Neutrophil (primary cell): ENCODE results near the gene BYSL.

Source experiments
- H3K27ac ChIP-seq: fragments of 200-600 bp; sonication (generic); 2 replicates; pipeline ENCODE4 v1.5.1; 2016; ENCODE audit warnings: mild to moderate bottlenecking, moderate library complexity
- H3K27me3 ChIP-seq: fragments of 200-600 bp; sonication (generic); 2 replicates; pipeline ENCODE4 v1.6.0; 2016; ENCODE audit warnings: mild to moderate bottlenecking
- H3K36me3 ChIP-seq: fragments of 200-600 bp; sonication (generic); 2 replicates; pipeline ENCODE4 v1.5.1; 2017
- H3K4me1 ChIP-seq, 2 experiments: fragments of 200-600 bp in 1 of 2; sonication (generic) in 1 of 2; 1 replicate in 1 of 2; 2 replicates in 1 of 2; pipeline versions ENCODE4 v1.5.1 to v1.6.1; 2013 to 2016; ENCODE audit warnings: low read depth in 1 of 2, low read length in 1 of 2, mild to moderate bottlenecking in 1 of 2, moderate library complexity in 1 of 2; ENCODE audit not compliant: control insufficient read depth in 1 of 2, insufficient read depth in 1 of 2
- H3K4me3 ChIP-seq, 2 experiments: fragments of 200-600 bp in 1 of 2; sonication (generic) in 1 of 2; 1 replicate in 1 of 2; 2 replicates in 1 of 2; pipeline ENCODE4 v1.5.1; 2013 to 2016; ENCODE audit warnings: low read depth in 1 of 2, low read length in 1 of 2, mild to moderate bottlenecking in 1 of 2, moderate library complexity in 1 of 2
- H3K9me3 ChIP-seq: fragments of 200-600 bp; sonication (generic); 2 replicates; pipeline ENCODE4 v1.5.1; 2016
- TF ChIP-seq, protein P1 (sequence below): fragments of 200-600 bp; sonication (generic); IDR thresholded peaks from 2 replicates; pipeline ENCODE4 v1.5.1; 2016; ENCODE audit warnings: antibody characterized with exemption

BYSL gene

GRCh38 chr6:41921712-41921998, 356 bp downstream of the BYSL start:
- TF ChIP-seq, protein P1, sequence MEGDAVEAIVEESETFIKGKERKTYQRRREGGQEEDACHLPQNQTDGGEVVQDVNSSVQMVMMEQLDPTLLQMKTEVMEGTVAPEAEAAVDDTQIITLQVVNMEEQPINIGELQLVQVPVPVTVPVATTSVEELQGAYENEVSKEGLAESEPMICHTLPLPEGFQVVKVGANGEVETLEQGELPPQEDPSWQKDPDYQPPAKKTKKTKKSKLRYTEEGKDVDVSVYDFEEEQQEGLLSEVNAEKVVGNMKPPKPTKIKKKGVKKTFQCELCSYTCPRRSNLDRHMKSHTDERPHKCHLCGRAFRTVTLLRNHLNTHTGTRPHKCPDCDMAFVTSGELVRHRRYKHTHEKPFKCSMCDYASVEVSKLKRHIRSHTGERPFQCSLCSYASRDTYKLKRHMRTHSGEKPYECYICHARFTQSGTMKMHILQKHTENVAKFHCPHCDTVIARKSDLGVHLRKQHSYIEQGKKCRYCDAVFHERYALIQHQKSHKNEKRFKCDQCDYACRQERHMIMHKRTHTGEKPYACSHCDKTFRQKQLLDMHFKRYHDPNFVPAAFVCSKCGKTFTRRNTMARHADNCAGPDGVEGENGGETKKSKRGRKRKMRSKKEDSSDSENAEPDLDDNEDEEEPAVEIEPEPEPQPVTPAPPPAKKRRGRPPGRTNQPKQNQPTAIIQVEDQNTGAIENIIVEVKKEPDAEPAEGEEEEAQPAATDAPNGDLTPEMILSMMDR = no peak
- H3K36me3 ChIP-seq = peaks cover 3% of the 10 kb centered on the region
- no peaks in the 10 kb centered on the region for H3K9me3 ChIP-seq
- H3K4me1 ChIP-seq = peaks cover 21 to 27% of the 10 kb centered on the region in 2 experiments
- no peaks in the 10 kb centered on the region for H3K27me3 ChIP-seq
- H3K27ac ChIP-seq = peak overlapping the region; percentile 88
- H3K4me3 ChIP-seq = peak overlapping the region; percentile 84 to 88

DNA sequence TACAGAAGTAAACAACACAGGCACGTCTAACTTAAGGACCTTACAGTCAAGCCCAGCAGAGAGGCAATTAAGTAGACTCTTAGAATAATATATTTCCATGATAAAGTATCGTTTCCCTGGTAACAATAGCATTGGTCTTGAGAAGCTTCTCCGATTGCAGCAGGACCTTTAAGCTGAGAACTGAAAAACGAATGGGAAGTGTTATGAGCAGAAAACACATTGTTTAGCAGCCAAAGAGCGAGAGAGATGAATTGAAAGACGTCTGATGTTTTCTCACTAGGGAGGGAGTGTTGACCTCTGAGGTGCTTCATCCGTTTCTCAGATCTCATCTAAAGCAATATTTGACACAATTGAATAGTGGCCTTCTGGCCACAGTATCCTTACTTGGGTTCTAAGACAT, 855 bp downstream of the BYSL start:
- H3K27ac ChIP-seq = no peak overlapping the region
- TF ChIP-seq, protein P1 = no peak
- peaks cover 2% of the 10 kb centered on the region for H3K36me3 ChIP-seq
- no peaks in the 10 kb centered on the region for H3K27me3 ChIP-seq
- peaks cover 21 to 27% of the 10 kb centered on the region in 2 experiments for H3K4me1 ChIP-seq
- no peaks in the 10 kb centered on the region for H3K9me3 ChIP-seq
- H3K4me3 ChIP-seq = peak overlapping the region; percentile 84 to 88

DNA sequence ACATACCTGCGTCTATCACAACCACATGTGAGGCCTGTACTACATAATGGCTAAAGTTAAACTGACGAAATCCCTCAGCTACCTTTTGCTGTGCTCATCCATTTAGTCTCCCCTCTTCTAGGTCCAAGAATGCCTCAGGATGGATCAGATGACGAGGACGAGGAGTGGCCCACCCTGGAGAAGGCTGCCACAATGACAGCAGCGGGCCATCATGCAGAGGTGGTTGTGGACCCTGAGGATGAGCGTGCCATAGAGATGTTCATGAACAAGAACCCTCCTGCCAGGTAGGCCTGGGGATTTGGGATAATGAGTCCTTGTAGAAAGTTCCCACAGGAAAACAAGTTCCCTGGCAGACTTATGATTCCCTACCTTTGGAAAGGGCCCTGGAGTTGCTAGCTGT, 6.0 kb downstream of the BYSL start:
- no peaks in the 10 kb centered on the region for H3K9me3 ChIP-seq
- no peak overlapping the region for H3K4me3 ChIP-seq
- peaks cover 53% of the 10 kb centered on the region for H3K36me3 ChIP-seq
- no peaks in the 10 kb centered on the region for H3K27me3 ChIP-seq
- TF ChIP-seq, protein P1 = no peak
- H3K27ac ChIP-seq = no peak overlapping the region
- H3K4me1 ChIP-seq = peaks cover under 1 to 1% of the 10 kb centered on the region in 2 experiments

GRCh38 chr6:41929924-41930323, 8.6 kb downstream of the BYSL start:
- no peaks in the 10 kb centered on the region for H3K27me3 ChIP-seq
- no peaks in the 10 kb centered on the region for H3K9me3 ChIP-seq
- no peak overlapping the region for H3K4me3 ChIP-seq
- peaks cover 77% of the 10 kb centered on the region for H3K36me3 ChIP-seq
- H3K4me1 ChIP-seq = peaks cover 3 to 6% of the 10 kb centered on the region in 2 experiments
- TF ChIP-seq, protein P1 = no peak
- H3K27ac ChIP-seq = peak overlapping the region; percentile 29

DNA sequence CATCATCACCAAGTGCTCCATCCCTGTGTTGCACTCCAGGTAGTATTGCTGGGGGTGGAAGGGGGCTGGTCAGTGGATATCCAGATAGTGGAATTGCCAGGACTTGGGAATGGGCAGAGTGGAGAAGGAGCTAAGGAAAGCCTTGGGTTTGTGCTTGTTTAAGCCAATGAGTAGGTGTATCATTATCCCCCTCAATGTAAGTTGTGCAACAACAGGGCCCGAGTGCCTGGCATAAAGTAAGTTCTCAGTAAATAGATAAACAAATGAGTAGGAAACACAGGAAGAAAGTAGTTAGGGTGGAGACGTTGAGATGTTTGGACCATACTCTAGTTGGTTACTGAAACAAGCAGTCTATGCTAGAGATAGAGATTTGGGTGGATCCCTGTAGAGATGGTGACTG, 10.5 kb downstream of the BYSL start:
- Histone ChIP-seq H3K27me3 (no peaks in the 10 kb centered on the region), H3K9me3 (no peaks in the 10 kb centered on the region), H3K36me3 (peaks cover 96% of the 10 kb centered on the region), H3K4me1 (peaks cover 22 to 24% of the 10 kb centered on the region in 2 experiments), H3K27ac (peak overlapping the region; percentile 27), H3K4me3 (no peak overlapping the region)
- TF ChIP-seq, protein P1 = no peak

GRCh38 chr6:41932378-41932777, 11.1 kb downstream of the BYSL start:
- Histone ChIP-seq H3K9me3 (no peaks in the 10 kb centered on the region), H3K4me3 (no peak overlapping the region), H3K27ac (peak overlapping the region; percentile 27), H3K36me3 (peaks cover 98% of the 10 kb centered on the region), H3K27me3 (no peaks in the 10 kb centered on the region), H3K4me1 (peaks cover 27 to 30% of the 10 kb centered on the region in 2 experiments)
- TF ChIP-seq, protein P1 = no peak
